NOMO-1 (cell line): ENCODE results near the gene MAP2K5.
"Not testable (repeated sequence)": the region's sequence is repeated elsewhere in the genome, so short reads cannot be mapped to it uniquely, and the experiment has no call there.

Experiments
- DNase-seq, 2 experiments: peaks; one replicate each; lab custom pipeline; 2025; ENCODE audit not compliant: unreplicated experiment in 2 of 2; lab: John Stamatoyannopoulos, UW

Gene MAP2K5

DNA sequence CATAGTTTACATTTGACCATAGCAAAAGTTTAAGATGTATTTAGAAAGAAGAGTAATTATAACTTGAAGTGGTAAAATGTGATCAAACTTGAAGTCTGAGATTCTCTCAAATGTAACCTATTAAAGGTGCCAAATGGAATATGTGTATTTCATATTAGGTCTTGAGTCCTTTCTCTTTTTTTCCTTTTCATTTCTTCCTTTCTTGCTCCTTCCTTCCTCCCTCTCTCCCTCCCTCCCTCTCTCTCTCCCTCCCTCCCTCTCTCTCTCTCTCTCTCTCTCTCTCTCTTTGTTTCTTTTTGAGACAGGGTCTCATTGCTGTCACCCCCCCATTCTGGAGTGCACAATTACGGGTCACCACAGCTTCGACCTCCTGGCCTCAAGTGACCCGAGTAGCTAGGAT is 47.7 kb downstream of the MAP2K5 start:
- DNase-seq = no peak

DNA sequence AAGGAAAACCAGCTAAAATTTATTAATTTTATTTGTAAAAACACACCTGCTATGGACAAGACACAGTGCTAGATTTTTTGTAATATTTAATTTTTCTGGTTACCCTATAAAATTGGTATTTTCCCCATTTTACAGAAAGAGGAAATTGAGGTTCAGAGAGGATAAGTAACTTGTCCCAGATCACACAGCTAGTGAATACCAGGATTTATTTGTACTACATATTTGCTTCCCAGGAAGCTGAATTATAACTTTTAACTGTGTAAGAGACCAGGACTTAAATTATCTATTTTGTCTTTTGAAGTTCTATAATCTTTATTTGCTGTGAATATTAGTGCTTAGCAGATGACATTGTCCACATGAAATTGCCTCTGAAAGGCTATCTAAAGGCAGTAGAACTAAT is 49.7 kb downstream of the MAP2K5 start:
- DNase-seq = no peak

DNA sequence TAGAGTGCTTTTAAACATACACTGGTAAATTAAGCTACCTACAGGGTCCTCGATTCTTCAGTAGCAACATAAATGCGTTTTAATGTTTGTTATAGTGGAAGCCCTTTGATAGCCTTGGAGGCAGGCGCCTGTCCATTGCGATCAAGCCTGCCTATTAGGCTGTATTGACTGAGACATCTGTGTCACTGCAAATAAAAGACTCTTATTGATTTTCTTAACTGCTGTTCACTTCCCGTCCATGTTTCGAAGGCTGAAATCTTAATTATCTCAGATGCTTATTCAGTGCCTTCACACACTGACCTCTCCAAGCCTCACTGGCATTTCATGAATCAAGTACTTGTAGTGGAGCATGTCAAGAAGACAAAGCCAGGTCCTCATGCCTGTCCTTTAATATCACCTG is 51.1 kb downstream of the MAP2K5 start:
- DNase-seq = no peak

DNA sequence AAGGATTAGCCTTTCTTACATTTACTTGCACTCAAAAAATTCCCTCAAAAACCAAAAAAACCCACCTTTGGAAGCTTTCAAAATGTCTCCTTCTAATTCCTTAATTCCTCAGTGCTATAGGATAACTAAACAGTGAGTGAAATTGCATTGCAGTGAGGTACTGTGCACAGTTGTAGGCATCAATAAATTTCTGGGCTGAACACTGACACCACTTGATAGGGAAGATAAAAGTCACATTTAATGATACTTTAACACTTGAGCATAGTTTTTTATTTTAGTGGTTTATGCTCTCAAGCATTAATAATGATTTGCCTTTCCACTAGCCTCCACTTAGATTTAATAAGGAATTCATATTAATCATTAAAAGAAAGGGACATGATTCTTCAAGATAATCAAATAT is 52.3 kb downstream of the MAP2K5 start:
- no peak for DNase-seq

DNA sequence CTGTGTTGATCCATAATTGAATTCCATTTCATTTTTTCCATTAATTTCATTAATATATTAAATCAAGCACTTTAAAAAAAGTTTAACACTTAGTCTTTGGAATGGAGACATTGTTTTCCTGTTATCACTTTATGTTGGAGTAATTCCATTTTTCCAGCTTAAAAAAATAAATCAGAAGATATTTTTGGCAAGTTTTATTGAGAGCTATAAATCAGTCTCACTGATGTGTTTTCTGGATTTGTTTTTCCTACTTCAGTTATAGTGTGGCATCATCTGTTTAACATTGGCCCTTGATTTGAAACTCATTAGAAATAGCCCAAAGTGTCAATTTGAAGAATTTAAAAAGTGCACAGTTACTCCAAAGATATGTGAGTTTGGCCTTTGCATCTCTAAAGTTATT is 53.1 kb downstream of the MAP2K5 start:
- no peak for DNase-seq

DNA sequence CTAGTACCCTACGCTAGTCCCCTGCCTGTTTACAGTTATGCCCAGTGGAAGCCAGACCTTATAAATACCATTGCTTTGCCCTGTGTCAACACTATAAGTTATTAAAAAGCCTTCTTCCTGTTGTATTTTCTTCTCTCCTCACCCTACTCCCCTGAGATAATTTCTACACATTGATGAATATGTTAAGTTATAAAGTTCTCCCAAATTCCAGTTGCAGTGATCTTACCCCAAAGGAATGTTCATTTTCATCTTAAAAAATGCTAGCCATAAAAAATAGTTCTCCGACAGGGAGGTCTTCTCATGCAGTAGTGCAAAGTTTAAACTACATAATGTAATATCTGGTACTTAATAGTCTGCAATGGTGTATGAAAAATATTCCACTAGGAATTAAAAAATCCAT is 58.6 kb downstream of the MAP2K5 start:
- no peak for DNase-seq

DNA sequence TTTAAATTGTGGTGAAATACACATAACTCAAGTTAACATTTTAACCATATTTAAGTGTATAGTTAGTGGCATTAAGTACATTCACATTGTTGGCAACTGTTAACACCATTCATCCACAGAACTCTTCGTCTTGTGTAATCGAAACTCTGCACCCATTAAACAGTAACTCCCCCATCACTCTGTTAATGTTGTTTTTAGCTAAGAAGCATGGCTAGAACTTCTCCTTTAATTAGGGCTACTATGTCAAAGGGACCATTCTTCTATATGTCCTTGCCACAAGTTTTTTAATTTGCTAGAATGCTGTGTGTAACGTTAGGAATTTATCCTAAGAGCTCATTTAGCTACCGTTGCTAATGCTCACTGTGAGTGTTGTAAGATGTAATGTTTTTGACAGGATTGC is 60.6 kb downstream of the MAP2K5 start:
- DNase-seq = no peak

DNA sequence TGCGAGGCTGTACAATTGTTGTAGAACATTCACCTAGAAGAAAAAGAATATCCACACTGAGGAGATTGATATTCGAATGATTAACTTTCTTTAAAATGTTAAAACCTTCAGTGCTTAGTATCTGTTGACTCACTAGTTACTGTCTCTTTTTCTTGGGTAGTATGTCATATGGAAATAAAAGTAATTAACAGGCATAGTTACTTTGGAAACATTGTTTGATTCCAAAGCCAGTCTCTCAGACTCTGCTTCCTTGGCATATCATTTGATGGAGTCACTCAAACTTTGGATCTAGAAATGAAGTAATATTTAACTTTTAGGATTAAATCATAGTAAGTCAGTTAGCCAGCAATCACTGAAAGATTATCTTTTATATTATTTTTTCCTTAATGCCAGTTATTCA is 63.4 kb downstream of the MAP2K5 start:
- DNase-seq = no peak

DNA sequence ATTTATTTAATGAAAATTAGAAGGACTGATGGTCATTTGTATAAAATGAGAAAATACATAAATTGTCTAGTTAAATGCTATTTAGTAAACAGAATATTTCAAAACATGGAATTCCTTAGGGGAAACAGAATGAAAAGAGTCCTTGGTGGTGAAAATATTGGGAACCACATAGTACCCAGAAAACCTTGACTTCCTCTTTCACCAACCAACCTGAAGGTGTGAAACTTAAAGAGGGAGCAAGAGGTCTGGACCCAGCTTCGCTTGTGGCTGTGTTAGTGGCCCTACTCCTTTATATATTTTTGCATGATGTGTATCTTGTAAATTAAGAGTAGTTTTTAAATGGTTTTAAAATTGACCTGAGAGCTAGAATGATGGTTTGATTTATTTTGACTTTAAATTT is 64.2 kb downstream of the MAP2K5 start:
- DNase-seq = no peak

DNA sequence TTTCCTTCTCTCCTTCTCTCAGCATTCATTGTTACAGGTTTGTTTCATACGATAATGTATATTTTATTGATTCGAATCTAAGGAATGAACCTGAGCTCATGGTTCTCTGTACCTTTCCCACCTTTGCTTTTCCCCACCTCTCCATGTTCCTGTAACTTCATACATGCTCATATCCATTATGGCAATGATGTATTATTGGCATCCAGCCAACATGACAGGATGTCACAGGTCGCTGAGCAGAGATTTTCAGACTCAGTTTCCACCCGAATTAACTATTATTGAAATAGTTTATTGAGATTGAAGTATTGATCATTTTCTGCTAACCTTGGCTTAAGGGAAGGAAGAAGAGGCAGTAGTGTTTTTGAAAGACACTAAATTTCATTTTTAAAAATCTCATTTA is 64.8 kb downstream of the MAP2K5 start:
- no peak for DNase-seq

DNA sequence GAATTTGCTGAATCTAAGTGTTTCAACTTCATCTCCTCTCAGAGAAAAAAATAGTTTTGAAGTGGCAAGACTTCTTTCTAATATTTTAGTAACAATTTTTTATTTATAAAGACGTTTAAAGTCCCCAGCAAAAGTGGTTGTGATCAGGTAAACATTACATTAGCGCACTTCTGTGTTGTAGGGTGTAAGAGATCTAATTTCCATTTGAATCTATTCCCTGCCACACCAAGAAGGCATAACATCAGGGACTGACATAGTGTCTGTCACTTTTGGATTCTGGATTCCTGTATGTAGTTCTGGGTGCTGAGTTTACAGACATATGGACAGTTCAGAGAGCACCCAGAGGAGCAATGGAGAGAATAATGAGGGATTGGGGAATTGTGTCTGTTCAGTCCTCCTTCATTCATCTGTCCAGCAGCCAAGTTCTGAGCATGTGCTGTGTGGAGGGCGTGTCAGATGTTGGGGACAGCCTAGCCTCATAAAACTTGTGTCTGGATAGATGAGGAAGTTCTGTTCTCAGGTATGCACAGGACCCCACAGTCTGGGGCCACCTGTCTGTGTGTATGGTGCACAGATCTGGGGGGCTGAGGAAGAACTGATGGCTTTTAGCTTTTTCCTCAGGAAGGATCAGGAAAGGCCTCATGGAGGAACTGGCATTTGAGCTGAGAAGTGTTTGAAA is 65.6 kb downstream of the MAP2K5 start:
- DNase-seq = no peak

DNA sequence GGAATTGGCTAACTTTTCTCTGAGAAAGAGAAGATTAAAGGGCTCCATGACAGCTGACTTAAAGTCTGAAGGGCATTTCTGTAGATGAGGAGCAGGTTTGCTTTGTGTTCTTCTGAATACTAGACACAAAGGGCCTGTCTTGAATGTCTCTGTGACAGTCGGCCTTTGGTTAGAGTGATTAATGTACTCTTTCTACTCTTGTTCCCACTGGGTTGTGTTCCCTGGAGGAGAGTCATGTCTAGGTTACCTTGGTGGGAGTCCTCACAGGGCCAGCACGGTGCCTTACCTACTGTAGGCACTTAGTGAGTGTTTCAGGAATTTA is 66.1 kb downstream of the MAP2K5 start:
- DNase-seq = no peak

DNA sequence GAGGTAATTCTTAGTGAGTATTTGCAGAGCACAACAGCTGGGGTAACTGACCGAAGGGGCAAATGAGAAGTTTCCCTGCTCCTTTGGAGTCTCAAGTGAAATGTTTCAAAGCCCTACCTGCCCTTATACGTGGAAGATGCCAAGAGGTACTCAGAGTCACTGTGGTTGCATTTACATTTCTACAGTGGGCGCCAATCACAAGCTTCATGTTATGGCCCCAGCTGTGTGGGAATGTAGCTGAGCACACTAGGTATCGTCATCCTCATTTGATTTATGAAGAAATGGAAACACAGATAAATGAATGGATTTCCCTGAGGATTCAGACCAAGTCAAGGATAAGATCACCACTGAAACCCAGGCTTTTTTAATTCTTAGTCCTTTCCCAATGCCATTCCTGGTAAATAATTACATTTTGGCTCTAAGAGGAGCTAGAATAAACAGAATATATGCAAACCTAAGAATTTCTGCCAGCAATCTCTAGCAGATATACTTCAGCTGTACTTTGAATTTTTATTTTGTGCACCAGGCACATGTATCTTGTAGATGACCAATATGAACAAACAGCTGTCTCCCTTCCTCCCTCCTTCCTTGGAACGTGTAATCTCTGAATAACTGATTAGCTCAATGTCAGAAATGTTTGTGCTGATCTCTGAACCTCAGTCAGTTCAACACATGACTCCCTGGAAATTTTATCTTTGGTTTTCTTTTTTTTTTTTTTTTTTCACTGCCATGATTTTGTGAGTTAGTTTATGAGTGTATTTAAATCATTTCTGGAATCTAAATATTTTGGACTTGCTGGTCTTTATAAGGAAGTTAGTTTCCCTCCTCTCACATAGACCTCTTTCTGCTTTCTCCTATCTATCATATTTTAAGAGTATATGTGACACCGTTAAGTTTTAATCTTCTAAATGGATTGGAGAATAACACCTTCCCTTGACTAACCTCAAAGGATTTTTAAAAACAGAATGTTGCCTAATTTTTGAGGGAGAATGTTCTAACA is 69.2 kb downstream of the MAP2K5 start:
- DNase-seq = no peak

DNA sequence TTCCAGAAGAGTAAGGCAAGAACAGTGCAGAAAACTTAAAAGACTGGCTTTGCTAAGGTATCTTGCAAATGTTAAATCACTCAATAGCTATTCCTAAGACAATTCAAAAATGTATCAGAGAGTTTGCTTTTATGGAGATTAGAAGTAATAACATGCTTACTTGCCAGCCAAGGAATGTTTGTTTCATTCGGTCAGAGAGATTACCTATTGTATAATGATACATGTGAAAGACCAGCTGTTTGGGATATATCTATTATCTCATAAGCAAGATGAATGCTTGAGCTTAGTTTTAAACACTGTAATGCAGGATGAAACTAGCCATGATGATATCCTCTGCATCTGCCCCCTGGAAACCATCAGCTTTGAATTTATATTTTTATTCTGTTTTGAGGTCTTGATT is 70.7 kb downstream of the MAP2K5 start:
- DNase-seq = no peak

DNA sequence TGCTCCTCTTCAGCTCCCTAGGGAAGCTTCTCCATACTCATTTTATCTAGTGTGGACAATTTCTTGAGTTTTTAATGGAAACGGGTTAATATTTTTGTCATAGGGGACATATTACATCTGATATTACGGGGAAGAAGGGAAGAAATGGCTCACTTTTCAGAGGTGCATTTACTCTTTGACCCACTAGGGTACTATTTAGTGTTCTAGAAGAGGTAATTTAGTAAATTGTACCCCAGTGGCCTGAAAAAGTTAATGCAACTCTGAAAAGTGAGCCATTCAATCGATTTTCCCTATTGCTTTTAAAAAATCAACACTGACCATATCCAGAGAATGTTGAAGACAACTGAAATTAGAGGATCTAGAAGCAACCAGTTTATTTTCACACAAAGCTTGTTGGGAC is 71.2 kb downstream of the MAP2K5 start:
- DNase-seq = no peak

DNA sequence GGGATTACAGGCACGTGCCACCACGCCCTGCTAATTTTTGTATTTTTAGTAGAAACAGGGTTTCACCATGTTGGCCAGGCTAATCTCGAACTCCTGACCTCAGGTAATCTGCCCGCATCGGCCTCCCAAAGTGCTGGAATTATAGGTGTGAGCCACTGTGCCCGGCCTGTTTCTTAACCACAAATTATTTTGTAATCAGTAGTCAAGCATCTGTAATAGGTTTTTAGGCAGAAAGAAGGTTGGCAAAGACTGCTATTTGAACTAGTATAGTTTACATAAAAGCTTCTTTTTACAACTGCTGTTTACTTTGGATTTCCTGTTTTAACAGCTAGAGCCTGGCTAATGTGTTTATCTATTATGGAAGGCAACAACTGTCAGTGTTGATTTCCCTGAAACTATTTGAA is 72.6 kb downstream of the MAP2K5 start:
- peak in 1 of 2 experiments; percentile 3 for DNase-seq

DNA sequence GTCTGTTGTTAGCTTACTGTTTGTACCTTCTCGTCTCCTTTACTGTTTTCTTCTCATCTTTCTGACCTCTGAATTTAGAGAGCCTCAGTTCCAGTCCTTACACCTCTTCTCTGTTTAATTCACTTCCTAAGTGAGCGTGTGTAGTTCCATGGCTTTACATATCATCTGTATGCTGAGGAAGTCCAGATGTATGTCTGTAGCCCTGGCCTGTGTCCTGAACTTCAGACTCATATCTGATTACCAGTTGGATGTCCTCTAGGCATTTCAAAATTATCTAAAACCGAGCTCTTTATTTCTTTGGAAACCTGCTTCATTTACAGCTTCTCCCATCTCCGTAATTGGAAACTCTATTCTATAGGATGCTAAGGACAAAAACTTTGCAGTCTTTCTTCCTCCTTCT is 75.8 kb downstream of the MAP2K5 start:
- DNase-seq = no peak

DNA sequence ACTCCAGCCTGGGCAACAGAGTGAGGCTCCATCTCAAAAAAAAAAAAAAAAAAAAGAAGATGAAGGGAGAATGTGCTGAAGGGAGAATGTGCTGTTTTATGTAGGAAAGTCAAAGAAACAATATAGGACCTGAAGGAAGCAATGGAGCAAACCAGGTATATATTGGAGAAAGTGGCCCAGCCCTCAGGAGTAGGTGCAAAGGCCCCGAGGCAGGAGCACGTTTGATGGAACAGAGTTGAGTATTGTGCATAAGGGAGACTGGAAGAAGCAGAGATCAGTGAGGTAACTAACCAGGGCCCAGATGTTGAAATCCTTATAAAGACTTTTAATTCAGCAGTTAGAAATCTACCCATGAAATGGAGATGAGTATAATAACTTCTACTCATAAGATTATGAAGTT is 79.6 kb downstream of the MAP2K5 start:
- no peak for DNase-seq

DNA sequence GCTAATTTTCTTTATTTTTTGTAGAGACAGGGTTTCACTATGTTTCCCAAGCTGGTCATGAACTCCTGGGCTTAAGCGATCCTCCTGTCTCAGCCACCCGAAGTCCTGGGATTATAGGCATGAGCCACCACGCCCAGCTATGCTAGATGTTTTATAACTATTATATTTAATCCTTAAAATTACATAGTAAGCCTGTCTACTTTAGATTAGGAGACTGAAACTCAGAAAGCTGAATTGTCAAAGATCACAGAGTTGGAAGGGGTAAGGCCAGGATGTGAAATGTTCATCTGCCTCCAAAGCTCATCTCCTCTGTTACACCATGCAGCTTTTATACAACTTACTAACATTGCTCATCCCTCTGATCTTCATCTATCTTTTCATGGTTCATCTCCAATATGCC is 89.8 kb downstream of the MAP2K5 start:
- no peak for DNase-seq

DNA sequence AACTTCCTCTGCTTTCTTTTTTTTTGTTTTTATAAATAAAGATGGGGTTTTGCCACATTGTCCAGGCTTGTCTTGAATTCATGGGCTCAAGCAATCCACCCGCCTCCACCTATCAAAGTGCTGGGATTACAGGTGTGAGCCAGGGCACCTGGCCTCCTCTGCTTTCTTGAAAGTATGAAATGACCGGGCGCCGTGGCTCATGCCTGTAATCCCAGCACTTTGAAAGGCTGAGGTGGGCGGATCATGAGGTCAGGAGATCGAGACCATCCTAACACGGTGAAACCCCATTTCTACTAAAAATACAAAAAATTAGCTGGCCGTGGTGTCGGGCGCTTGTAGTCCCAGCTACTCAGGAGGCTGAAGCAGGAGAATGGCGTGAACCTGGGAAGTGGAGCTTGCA is 93.4 kb downstream of the MAP2K5 start:
- not testable (repeated sequence) for DNase-seq

DNA sequence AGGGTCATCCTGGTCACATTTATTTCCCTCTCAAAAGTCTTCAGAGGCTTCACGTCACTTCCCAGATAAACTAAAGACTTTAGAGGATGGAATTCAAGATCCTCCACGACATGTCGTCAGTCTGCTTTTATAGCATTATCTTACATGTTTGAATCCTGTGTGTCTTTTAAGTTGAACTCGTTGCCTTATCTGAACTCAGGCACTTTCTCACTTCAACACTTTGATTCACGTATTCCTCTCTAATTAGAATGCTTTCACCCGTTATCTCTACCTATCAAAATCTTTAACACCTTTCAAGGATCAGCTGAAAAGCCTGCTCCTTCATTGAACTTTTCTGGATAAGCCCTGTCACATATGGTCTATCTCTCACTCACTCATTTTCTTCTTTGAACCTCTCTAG is 97.1 kb downstream of the MAP2K5 start:
- DNase-seq = no peak

DNA sequence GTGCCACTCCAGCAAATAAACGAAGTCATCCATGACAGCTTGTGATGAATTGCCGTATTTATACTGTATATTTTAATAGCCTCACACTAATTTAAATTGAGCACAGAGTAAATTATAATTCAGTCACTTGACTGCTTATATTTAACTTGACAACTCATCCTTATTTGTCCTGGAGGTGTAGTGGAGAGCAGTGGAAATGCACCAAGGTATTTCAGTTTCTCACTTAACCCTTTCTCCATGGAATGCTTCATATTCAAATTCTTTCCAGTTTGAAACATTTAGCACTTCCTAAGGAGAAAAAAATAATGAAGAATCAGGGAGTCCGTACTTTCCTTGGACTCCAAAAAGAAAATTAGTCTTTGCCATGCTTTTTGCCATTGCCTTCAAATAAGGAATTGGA is 99.0 kb downstream of the MAP2K5 start:
- no peak for DNase-seq
